Thymus (tissue), 11 donors: ENCODE measurements around the gene NUDT13. TPM values are rescaled to one million over a fixed set of nuclear protein-coding genes. Genes with fewer than 3 reads are reported as not detected.
A peak's percentile ranks its signal among the peaks of the same experiment; 100 is the strongest.

Experiments
- DNase-seq, 9 donors: peaks; one replicate each; pipeline ENCODE4 v3.0.0-alpha.2; 2013; ENCODE audit warnings: low spot score in 9 of 9, low read depth in 6 of 9, missing footprints in 1 of 9
- H3K27ac ChIP-seq, 2 donors: one replicate each; pipeline ENCODE4 v1.5.1; 2013; ENCODE audit warnings: control low read depth in 1 of 2, low read depth in 1 of 2, low read length in 1 of 2, mild to moderate bottlenecking in 1 of 2, moderate library complexity in 1 of 2
- H3K27me3 ChIP-seq, 2 donors: one replicate each; pipeline ENCODE4 v1.5.1; 2013; ENCODE audit warnings: low read length in 1 of 2; ENCODE audit not compliant: control insufficient read depth in 2 of 2, insufficient read depth in 1 of 2
- H3K36me3 ChIP-seq, 2 donors: one replicate each; pipeline ENCODE4 v1.5.1; 2013; ENCODE audit warnings: low read length in 1 of 2, mild to moderate bottlenecking in 1 of 2, moderate library complexity in 1 of 2; ENCODE audit not compliant: control insufficient read depth in 2 of 2, insufficient read depth in 2 of 2
- H3K4me1 ChIP-seq, 2 donors: one replicate each; pipeline ENCODE4 v1.5.1; 2013; ENCODE audit warnings: low read length in 2 of 2; ENCODE audit not compliant: control insufficient read depth in 2 of 2, insufficient read depth in 2 of 2
- H3K4me3 ChIP-seq, 2 donors: one replicate each; pipeline ENCODE4 v1.5.1; 2013; ENCODE audit warnings: low read length in 2 of 2, control low read depth in 1 of 2, mild to moderate bottlenecking in 1 of 2
- H3K9me3 ChIP-seq, 2 donors: one replicate each; pipeline ENCODE4 v1.5.1; 2013; ENCODE audit warnings: low read length in 1 of 2, mild to moderate bottlenecking in 1 of 2; ENCODE audit not compliant: control insufficient read depth in 2 of 2, insufficient read depth in 1 of 2
- WGBS: extraction: QIAGEN DNeasy Blood & Tissue Kit; methylation state at CpG from one replicate; pipeline ENCODE4 v1.1.7; 2013; 5-methylcytosine and 5-hydroxymethylcytosine counted together
- polyA plus RNA-seq: library from polyadenylated mRNA; stranded (reverse); fragments of 200-250 nt; gene quantifications from one replicate; pipeline ENCODE4 v1.2.3, GENCODE V29; 2013
- total RNA-seq: library from RNA; stranded (reverse); fragments of 120-200 nt; gene quantifications from one replicate; pipeline ENCODE4 v1.2.4, GENCODE V29; 2013
- donor health status: healthy.

Gene NUDT13
- total and polyA plus RNA-seq, 2 donors: 1.8 to 3.2 TPM

DNA sequence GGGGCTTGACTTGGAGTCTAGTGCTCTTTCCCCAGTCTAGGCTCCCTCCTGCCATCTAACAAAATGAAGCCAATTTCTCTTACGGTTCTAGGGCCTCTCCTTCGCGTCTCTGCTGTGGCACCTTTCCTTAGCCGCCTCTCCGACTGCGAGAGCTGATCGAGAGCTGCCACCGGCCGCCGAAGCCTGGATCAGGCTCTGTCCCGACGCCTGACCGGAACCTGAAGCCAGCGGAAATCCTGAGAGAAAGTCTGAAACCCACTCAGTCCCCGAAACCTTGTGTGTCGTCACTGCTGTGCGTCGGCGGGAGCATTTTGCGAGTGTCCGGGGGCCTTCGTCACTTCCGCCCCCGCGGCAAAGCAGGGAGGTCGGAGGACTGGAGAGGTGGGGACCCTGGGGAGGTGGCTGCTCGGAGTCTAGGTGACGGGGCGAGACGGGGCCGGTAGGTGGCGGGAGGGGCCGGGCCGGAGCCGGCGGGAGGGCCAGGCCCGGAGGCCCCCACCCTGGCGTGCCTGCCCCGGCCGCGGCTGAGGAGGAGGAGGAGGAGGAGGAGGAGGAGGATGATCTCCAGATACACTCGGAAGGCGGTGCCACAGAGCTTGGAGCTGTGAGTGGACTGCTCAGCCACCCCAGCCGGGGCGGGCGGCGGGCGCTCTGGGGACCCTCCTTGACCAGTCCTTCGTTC lies 57.7 kb downstream of the NUDT13 start, which contains the start of the genes ECD and FAM149B1:
TSS of gene ECD (minus strand) at position 226 of the 682 bp plus-strand sequence. CDS start 4,071 bp downstream, outside the sequence.
TSS of gene FAM149B1 (plus strand) at position 337 of the 682 bp plus-strand sequence. CDS start at position 558, 221 bp downstream.
- H3K4me1 ChIP-seq: peaks cover 9 to 18% of the 10 kb centered on the region in 2 donors

DNA sequence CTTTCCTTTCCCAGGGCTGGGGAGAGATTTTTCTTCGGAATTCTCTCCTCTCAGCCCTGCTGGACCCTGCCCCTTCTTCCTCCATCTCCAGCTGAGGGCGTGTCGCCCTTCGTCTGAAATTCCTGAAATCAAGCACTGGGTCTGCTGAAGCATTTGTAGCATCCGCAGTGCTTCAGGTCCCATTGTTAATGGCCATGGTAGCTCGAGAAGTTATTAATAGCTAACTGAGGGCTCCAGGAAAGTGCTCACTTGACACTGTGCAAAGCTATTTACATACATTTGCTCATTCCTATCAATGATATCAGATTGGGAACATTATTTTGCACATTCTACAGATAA lies 58.2 kb downstream of the NUDT13 start:
- Histone ChIP-seq H3K4me1 (peaks cover 9 to 18% of the 10 kb centered on the region in 2 donors), H3K27me3 (no peaks in the 10 kb centered on the region), H3K9me3 (no peaks in the 10 kb centered on the region), H3K27ac (peak overlapping the region; percentile 92 to 93), H3K4me3 (peak overlapping the region; percentile 86 to 96), H3K36me3 (peaks cover 0 to 2% of the 10 kb centered on the region in 2 donors)
- under 1% methylated on average over 6 of the region's 6 CpGs for WGBS
- DNase-seq: no peak

More for the DNA sequence above, 57.7 kb downstream of the NUDT13 start, which contains the start of the genes ECD and FAM149B1:
- peak within 1 kb of the TSS; percentile 92 to 98 for H3K27ac ChIP-seq
- H3K36me3 ChIP-seq: peaks cover 0 to 6% of the 10 kb centered on the region in 2 donors
- peak within 1 kb of the TSS; percentile 86 to 96 for H3K4me3 ChIP-seq
- DNase-seq: peak; percentile 84 to 96 (median 91)
- no peaks in the 10 kb centered on the region for H3K9me3 ChIP-seq
- WGBS: under 1% methylated on average over 49 of the region's 49 CpGs
- H3K27me3 ChIP-seq: no peaks in the 10 kb centered on the region

DNA sequence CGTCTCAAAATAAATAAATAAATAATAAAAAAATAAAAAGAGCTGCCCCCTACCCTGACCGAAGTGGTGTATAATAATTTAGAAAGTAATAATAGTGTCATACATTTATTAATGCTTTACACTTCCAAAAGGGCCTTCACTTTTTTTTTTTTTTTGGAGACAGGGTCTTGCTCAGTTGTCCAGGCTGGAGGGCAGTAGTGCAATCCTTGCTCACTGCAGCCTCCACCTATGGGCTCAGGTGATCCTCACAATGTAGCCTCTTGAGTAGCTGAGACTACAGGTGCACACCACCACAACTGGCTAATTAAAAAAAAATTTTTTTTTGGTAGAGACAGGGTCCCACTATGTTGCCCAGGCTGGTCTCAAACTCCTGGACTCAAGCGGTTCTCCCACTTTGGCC lies 59.1 kb downstream of the NUDT13 start:
- Histone ChIP-seq H3K27ac (no peak overlapping the region), H3K27me3 (no peaks in the 10 kb centered on the region), H3K4me3 (no peak overlapping the region), H3K36me3 (no peaks in the 10 kb centered on the region), H3K9me3 (no peaks in the 10 kb centered on the region), H3K4me1 (peaks cover 9 to 18% of the 10 kb centered on the region in 2 donors)
- 98% methylated on average over 3 of the region's 3 CpGs for WGBS
- no peak for DNase-seq

- H3K27me3 ChIP-seq: no peaks in the 10 kb centered on the region
- peaks cover 5 to 12% of the 10 kb centered on the region in 2 donors for H3K4me1 ChIP-seq
- no peak overlapping the region for H3K27ac ChIP-seq
- DNase-seq: no peak
- peaks cover 5 to 20% of the 10 kb centered on the region in 2 donors for H3K36me3 ChIP-seq
- no peaks in the 10 kb centered on the region for H3K9me3 ChIP-seq
- H3K4me3 ChIP-seq: no peak overlapping the region
These were observed 62.6 kb downstream of the NUDT13 start for GRCh38 chr10:73172867-73173266.

GRCh38 chr10:73174148-73174925 lies 64.1 kb downstream of the NUDT13 start:
- Histone ChIP-seq H3K27ac (no peak overlapping the region), H3K27me3 (no peaks in the 10 kb centered on the region), H3K4me3 (no peak overlapping the region), H3K36me3 (peaks cover 5 to 21% of the 10 kb centered on the region in 2 donors), H3K9me3 (no peaks in the 10 kb centered on the region), H3K4me1 (peaks cover 0 to 2% of the 10 kb centered on the region in 2 donors)
- WGBS: 97% methylated on average over 1 of the region's 1 CpG
- DNase-seq: no peak

Other genes with a start within 250 kb of the NUDT13 start
- gene OIT3, start 216.7 kb upstream of the NUDT13 start, total RNA-seq: 1.1 TPM
- 0.07 TPM for gene OIT3, start 216.7 kb upstream of the NUDT13 start, polyA plus RNA-seq
- not detected for gene PLA2G12B, start 155.6 kb upstream of the NUDT13 start, total RNA-seq
- gene PLA2G12B, start 155.6 kb upstream of the NUDT13 start, polyA plus RNA-seq: 0.09 TPM
- gene P4HA1, start 13.6 kb upstream of the NUDT13 start, total RNA-seq: 50.2 TPM
- 15.7 TPM for gene P4HA1, start 13.6 kb upstream of the NUDT13 start, polyA plus RNA-seq
- 26.5 TPM for gene ECD, start 57.6 kb downstream of the NUDT13 start, total RNA-seq
- gene ECD, start 57.6 kb downstream of the NUDT13 start, polyA plus RNA-seq: 13.8 TPM
- 15.2 TPM for gene FAM149B1, start 57.7 kb downstream of the NUDT13 start, total RNA-seq
- gene FAM149B1, start 57.7 kb downstream of the NUDT13 start, polyA plus RNA-seq: 29.5 TPM
- 48.7 TPM for gene DNAJC9, start 136.8 kb downstream of the NUDT13 start, total RNA-seq
- 21.6 TPM for gene DNAJC9, start 136.8 kb downstream of the NUDT13 start, polyA plus RNA-seq
- 69.6 TPM for gene MRPS16, start 142.2 kb downstream of the NUDT13 start, total RNA-seq
- 67.3 TPM for gene MRPS16, start 142.2 kb downstream of the NUDT13 start, polyA plus RNA-seq
- 1.7 TPM for gene CFAP70, start 248.4 kb downstream of the NUDT13 start, total RNA-seq
- gene CFAP70, start 248.4 kb downstream of the NUDT13 start, polyA plus RNA-seq: 14.3 TPM